GM12801 (cell line): Measurements from ENCODE around the gene GAB1.

ENCODE experiments used
- TF ChIP-seq, protein P1 (sequence below): IDR thresholded peaks from one replicate; pipeline ENCODE4 v1.5.1; 2011; ENCODE audit warnings: control low read depth; ENCODE audit not compliant: insufficient read length; ENCODE audit errors: extremely low read depth

Gene GAB1

DNA sequence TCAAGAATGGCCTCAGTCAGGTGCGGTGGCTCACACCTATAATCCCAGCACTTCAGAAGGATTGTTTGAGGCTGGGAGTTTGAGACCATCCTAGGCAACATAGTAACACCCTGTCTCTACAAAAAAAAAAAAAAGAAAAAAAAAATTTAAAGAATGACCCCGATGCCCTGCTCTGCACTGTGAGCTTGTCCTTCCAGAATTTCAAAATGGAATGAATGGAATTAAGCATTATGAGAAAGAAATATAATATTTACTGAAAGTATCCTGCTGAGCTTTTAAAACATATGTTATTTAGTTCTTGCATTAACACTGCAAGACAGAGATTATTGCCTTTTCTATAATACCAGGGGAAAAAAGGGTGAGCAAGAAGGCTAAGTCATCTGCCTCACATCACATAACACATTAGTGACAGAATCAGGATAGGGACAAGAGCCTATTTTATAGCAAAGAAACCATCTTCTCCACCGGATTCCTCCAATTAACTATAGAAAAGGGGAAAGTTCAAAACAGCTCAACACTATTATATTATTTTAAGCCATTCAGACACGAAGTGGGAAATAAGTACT is 41.9 kb upstream of the GAB1 start:
- TF ChIP-seq, protein P1, sequence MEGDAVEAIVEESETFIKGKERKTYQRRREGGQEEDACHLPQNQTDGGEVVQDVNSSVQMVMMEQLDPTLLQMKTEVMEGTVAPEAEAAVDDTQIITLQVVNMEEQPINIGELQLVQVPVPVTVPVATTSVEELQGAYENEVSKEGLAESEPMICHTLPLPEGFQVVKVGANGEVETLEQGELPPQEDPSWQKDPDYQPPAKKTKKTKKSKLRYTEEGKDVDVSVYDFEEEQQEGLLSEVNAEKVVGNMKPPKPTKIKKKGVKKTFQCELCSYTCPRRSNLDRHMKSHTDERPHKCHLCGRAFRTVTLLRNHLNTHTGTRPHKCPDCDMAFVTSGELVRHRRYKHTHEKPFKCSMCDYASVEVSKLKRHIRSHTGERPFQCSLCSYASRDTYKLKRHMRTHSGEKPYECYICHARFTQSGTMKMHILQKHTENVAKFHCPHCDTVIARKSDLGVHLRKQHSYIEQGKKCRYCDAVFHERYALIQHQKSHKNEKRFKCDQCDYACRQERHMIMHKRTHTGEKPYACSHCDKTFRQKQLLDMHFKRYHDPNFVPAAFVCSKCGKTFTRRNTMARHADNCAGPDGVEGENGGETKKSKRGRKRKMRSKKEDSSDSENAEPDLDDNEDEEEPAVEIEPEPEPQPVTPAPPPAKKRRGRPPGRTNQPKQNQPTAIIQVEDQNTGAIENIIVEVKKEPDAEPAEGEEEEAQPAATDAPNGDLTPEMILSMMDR, result no peak

DNA sequence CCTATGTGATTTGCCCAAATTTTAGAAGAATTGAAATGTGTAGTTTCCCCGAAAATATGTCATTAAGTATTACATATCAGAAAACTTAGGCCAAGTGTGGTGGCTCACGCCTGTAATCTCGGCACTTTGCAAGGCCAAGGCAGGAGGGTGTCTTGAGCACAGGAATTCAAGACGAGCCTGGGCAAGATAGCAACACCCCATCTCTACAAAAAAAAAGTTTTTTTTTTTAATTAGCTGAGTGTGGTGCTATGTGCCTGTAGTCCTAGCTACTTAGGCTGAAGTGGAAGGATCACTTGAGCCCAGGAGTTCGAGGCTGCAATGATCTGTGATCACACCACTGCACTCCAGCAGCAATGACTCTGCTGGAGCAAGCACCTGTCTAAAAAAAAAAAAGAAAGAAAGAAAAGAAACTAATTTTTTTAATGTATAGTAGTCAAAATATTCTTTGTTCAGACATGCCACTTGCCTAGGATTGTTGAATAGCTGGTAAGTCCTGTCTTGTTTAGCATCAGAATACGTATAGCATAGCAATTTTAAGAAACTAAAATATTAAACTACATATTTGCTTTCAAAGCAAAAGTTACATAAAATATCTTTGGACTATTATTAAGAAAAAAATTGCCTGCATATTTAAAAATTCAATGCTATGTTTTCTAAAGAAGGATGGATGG is 40.1 kb upstream of the GAB1 start:
- TF ChIP-seq, protein P1, result no peak

DNA sequence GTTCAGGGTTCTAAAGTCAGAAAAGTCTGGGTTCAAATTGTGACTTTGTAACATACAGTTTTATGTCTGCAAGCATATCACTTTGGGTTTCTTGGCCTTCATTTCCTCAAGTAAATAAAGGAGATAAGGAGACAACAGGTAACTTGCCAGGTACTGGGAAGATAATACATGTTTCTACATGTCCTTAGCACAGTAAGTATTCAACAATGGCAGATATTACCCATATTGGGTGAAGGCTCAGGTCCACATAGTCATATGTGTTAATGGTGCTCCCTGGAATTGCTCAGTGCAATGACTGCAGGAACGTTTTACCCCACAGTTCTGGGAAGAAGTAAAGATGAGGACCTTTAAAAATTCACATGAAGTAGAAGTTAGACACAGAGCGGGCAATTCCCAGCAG is 35.8 kb upstream of the GAB1 start:
- TF ChIP-seq, protein P1, result no peak

DNA sequence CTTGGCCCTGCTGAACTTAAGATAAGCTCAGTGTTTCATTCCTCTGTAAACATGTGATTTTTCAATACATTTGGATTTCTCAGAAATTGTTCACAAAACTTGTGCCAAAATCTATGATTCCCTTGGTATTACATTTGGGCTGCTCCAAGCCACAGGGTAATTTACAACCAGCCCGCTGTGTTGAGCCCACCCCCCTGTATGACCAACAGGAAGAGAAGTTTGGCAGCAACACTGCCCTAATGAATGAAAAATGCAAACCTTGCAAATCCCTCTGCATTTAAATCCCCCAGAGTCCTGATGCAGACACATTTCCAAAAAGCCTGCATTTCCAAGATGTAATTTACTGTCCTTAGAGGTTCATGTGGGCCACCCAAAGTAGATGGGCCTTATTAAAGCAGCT is 34.1 kb upstream of the GAB1 start:
- TF ChIP-seq, protein P1, result no peak

DNA sequence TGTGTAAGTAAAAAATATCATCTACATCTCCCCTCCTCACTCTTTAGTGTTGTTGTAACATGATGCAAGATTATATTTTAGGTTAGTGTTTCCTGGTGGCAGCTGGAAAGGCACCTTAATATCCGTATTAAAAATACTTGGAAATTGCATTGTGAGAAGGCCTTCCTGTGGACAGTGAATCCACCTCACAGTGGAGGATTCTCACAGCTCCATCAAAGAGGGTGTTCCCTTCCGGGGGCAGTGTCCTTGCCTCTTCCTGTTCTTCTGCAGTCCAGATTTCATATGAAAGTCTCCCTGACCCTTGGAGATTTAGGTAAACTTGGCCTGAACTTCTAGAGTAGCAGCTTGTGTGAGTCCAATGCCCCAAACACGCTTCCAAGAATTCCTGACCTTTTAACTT is 29.9 kb upstream of the GAB1 start:
- TF ChIP-seq, protein P1, result no peak

DNA sequence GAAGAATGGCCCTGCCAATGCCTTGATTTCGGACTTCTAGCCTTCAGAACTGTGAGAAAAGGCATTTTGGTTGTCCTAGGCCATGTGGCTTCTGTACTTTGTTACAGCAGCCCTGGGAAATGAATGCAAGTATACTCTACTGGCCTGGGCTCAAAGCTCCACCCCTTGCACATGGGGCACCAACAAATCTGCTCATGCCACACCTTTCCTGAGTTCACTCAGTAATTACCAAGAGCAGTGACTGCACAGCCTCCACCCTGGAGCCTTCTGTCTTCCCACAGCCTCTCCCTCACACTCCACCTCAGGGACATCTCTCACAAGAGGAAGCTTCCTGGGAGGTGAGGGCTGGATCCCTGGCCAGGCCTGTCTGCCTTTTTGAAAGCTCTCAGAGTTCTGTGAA is 29.1 kb upstream of the GAB1 start:
- TF ChIP-seq, protein P1, result no peak

DNA sequence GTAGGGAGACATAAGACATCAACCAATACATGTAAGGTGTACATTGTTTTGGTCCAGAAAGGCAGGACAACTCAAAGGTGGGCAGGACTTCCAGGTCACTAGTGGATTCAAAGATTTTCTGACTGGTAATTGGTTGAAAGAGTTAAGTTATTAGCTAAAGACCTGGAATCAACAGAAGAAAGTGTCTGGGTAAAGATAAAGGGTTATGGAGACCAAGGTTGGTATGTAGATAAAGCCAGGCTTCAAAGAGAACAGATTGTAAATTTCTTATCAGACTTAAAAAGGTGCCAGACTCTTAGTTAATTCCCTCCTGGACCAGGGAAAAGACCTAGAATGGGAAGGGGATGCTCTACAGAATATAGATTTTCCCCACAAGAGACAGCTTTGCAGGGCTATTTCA is 28.3 kb upstream of the GAB1 start:
- TF ChIP-seq, protein P1, result no peak
